Epidermal melanocyte (primary cell): Measurements from ENCODE around the gene TAGLN2.
A peak's percentile ranks its signal among the peaks of the same experiment; 100 is the strongest.

ENCODE experiments used
- DNase-seq: peaks from one replicate; pipeline ENCODE4 v3.0.0; 2011; ENCODE audit warnings: low spot score; ENCODE audit not compliant: insufficient read length

Gene TAGLN2

GRCh38 chr1:159924791-159925718 lies at the start of gene TAGLN2:
Gene TAGLN2, minus strand, starts transcription at chr1:159925507. Its CDS starts 4,998 bp downstream, at chr1:159920509.
- peak; percentile 99 for DNase-seq

DNA sequence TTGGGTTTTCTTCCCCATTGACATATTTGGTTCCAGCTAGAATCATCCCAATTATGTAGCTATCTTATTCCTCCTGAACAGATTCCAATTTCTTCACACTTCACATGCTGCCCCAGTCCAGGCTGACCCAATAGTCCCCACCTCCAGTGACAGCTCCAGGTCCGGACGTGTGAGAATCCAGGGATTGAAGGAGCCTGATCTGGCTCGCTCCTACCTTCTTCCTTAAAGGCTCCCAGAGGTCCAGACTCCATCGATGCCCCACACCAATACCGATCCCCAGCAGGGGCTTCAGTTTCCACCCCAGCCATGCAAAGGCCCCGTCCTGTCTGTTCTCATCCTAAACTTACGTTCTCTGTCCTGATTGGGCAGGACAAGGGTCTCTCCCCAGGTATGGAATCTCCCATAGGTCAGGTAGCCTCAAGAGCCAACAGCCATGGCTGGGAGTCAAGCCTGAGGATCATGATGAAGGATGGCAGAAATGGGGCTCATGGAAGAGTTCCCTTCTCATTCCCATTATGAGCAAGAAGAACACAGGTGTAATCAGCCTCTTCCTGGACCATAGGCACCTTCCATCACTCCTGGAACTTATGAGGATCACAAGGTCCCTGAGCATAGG lies 49.2 kb upstream of the TAGLN2 start:
- DNase-seq, result no peak

DNA sequence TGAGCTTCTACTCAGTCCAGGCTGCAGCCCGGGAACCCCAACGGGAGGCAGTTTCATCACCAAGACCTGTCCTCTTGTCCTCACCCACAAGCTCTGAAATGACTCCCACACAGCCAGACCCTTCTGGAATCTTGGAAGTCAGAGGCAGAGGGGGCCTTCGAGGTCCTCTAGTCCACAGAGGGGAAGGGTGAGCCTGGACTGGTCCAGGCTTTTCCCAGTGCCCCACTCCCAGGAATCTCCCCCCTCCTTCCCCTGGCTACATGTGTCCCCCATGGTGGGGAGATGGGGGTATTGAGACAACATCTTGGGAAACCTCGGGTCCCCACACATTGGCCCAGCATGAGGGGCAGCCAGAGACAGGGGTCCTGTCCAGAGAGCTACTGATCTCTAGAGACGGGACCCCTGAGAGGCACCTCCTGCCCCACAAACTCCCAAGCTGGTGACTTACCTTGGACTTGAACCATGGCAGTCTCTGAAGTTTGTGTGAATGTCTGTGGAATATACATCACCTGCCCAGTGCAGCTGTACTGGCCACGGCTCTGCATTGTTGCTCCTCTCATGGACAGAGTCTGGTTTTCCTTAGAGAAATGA lies 48.1 kb upstream of the TAGLN2 start:
- no peak for DNase-seq

DNA sequence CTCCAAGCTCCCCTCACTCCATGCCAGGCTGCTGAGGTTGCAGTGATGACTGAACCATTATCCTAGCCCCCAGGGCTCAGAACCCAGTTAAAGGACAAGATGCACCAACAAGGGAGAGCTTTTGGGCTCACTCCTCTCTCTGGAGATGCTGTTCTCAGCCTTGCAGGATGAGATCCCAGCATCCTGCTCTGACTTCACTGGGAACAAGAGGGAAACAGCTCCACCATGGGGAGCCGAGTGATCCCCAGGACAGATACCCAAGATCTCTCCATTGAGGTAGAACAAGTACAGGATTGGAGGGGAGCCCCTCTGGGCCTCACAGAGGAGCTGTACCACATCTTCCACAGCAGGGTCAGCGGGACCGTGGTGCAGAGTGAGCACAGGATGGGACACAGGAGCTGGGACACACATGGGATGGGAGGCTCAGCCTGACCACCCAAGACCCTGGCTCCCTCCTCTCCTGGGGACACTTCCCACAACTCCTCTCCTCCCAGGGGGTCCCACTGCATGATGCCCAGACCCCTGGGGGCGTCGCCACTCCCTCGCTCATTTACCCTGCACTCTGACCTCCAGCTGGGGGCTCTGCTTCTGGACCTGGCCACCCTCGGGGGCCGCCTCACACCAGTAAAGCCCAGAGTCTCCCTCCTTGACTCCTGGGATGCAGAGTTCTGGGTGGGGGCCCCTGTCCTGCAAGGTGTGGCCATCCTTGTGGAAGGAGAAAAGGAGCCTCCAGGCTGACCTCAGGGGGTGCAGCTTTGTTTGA lies 47.3 kb upstream of the TAGLN2 start:
- no peak for DNase-seq

DNA sequence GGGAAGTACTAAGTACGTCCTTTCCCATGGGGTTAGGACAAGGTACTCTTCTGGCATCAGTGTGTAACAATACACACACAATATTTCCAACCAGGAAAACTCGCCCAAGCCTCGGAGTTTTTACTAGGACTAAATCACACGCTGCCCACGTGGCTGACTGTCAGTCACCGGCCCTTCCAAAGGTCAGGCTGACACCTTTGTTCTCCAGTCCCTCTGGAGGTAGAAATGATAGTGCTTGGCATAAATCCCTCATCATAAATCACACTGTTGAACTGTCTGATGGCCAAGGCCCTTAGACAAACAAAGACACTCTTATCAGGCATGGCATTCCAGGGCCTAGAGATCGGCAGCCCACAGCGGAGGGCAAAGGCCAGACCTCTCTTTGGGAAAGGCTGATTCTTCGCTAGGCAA lies 45.6 kb upstream of the TAGLN2 start:
- DNase-seq, result no peak

DNA sequence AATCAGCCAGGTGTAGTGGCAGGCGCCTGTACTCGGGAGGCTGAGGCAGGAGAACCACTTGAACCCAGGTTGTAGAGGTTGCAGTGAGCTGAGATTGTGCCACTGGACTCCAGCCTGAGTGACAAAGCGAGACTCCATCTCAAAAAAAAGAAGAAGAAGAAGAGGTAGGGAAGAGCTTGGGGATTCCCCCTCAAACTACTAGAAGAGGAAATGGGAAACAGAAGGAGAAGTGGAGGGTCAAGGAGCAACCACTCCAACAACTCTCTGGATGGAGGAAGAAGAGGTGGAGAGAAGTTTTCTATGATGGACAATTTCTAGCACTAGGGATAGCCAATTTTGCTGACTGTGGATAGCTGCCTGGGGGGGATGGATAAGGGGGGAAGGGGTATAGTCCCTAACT lies 43.6 kb upstream of the TAGLN2 start:
- DNase-seq, result no peak

DNA sequence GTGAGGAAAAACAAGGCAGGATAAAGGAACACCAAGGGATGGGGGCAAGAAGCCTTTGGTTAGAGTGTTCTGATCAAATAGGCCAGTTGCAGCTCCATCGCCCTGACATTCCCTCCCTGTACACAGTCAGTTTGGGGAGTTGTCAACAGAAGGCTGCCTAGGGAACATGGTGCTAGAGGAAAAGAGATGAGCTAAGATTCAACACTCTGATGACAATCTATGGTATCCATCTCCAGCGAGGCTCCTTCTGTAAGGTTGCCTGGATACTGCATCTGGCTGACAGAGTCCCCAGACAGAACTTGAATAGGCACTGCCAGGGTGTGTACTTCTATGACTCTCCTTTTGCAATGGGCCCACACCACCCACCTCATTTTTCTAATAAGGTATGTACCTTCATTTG lies 40.0 kb upstream of the TAGLN2 start:
- DNase-seq, result no peak

DNA sequence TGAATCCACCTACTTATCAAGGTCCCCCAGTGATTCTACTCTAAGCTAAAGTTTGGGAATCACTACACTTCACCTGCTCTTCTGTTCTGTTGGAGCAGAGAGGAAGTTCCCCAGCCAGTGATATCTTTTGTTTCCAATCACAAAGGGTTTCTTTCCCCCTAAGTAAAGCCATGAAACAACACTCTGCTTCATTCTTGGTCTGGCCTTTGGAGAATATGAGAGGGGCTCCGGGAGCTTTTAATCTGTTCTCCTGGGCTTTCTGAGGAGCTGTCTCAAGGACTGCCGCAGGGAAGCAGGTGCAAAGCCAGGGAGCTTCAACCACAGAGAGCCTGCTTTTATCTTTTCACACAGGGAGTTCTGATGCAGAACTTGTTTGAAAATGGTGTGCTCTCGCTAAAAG lies 38.8 kb upstream of the TAGLN2 start:
- no peak for DNase-seq

DNA sequence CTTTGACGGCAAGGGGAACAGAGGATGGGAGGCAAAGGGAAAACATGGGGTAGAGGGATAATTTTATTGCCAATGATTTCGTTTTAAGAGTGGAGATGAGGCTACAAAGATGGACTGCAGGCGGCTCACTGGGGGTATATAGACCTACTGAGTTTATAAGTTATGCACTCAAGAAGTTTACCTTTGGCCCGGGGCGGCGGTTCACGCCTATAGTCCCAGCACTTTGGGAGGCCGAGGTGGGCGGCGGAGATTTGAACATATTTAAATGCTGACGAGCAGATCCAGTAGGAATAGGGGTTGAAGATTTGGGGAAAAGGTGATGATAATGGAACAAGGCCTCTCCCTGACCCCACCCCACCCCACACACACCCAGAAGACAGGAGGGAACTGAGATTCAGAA lies 36.9 kb upstream of the TAGLN2 start:
- no peak for DNase-seq

GRCh38 chr1:159961636-159962035 lies 36.3 kb upstream of the TAGLN2 start:
- DNase-seq, result no peak

DNA sequence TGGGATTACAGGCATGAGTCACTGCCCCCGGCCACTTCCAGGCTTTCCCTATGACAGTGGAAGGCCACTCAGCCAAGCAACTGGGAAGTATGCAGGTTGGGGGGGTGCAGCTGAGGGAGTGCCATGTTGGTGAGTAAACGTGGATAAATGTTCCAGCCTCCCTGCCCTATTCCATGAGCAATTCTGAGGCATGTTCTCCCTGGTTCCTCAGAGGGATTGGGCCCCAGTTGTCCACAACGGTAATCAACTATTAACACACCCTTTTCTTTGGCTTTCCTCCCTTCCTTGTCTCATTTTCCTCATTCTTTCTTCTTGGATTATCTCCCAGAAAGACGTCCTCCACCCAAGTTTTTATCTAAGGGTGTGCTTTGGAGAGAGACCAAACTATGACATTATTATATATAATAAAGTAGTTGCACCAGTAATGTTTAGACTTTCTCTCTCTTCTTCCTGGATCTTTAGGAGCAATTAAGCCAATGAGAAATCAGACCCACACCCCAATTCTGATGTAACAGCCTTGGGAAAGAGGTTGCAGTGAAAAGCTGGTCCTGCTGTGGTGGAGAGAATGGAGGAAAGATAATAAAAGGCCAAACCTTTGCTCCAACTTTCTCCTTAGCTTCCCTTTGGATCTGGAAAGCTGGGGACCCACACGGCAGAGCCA lies 35.5 kb upstream of the TAGLN2 start:
- no peak for DNase-seq

DNA sequence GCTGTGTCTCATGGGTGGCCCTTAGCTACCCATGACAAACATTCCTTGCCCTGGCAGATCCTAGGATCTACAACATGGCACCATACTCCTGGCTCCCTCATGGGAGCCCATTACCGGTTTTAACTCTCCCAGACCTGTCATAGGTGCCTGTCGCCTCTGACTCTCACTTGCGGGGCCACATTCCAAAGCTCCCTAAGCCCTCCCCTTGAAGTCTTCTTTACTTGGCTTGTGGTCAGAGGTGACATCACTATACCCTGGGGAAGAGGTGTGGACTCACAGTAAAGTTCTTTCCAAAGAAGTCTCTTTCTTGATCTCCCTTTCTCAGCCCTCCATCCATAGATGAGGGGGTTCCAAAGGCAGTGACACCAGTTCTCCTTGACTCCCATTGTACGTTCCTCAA lies 34.1 kb upstream of the TAGLN2 start:
- DNase-seq, result no peak

DNA sequence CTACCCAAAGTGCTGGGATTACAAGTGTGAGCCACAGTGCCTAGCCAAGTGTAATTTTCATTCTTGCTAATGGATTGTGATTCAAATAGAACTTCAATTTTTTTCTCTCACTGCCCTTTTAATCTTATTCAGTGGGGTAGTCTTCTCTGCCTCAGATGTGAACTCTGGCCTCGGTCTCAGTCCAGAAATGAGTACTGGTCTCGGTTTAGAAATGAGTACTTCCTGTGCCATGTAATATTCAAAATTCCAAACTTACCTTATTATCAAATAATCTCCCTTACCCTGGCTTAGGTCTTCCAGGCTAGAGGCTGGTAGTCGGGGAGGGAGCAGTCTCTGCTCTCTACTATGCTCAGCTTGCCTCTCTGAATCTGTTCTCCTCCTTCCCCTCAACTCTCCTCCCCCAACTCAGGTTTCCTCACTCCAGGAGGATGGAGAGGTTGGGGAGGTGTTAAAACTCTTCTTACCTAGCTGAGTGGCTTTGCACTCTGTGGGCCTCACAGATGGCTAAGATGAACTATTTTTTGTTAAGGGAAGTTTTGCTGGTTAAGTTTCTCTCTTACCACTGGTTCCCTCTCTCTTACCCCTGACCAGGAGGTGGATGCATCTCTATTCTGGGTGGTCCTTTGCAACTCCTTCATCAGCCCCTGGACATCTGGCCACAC lies 33.5 kb upstream of the TAGLN2 start:
- DNase-seq, result no peak

GRCh38 chr1:159957824-159958268 lies 32.5 kb upstream of the TAGLN2 start:
- DNase-seq, result no peak

- DNase-seq, result no peak
Measured at GRCh38 chr1:159955456-159955855, 30.1 kb upstream of the TAGLN2 start.

- DNase-seq, result no peak
Measured at GRCh38 chr1:159953536-159954515, 28.5 kb upstream of the TAGLN2 start, which contains the start of gene SLAMF9. Gene SLAMF9, minus strand, starts transcription at chr1:159954237. Its CDS starts 100 bp downstream, at chr1:159954137.

DNA sequence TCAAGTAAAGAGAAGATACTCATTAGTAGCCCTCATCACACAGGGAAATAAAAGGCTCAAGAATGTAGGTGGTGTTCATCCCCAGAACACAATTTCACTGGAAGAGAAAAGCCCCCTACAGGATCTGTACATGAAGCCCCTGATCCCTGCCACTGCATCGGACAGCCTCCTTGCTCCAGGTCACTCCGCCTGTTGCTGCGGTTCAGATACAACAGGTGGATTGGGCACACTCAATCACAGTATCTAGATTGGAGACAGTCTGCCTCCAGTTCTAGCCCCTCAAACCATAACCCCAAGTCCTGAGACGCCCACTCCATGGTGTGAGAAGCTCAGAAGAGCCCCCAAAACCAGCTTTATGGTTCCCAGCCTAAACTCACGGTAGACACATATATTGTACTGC lies 27.6 kb upstream of the TAGLN2 start:
- no peak for DNase-seq

DNA sequence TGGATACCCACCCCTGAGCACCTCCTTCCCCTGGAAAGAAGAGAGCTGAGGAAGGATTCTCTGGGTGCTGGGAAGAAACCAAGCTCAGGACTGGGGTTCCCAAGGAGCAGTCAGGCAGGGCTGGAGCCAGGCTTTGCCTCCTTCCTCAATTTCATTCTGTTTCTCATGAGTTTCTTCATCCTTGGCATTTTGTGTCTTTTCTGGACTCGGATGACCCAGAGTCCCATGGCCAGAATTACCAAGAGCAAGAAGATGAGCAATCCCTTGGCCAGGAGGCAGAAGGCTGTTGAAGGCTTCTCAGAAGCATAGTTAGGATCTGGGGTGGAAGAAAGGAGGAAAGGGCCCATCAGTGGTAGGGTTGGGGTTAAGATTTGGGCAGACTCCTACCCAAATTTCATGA lies 26.2 kb upstream of the TAGLN2 start:
- no peak for DNase-seq

GRCh38 chr1:159951016-159951415 lies 25.7 kb upstream of the TAGLN2 start:
- no peak for DNase-seq
